ENCODE data around the gene BASP1.

DNA sequence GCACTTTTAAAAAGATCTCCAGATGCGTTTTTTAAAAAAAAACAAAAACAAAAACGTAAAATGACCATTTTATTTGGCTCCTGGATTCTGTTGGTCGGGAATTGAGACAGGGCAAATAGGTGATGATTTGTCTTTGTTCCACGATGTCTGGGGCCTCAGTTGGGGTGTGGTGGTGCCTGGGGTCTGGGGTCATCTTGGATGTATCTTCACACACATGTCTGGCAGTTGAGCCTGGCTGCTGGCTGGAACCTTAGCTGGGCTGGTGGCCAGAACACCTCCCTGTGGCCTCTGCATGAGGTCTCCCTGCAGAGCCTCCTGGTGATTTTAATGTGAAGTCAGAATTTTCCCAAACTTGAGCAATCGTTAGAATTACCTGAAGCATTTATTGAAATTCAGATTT lies 42.5 kb upstream of the BASP1 start:
- TF ChIP-seq, protein P1, sequence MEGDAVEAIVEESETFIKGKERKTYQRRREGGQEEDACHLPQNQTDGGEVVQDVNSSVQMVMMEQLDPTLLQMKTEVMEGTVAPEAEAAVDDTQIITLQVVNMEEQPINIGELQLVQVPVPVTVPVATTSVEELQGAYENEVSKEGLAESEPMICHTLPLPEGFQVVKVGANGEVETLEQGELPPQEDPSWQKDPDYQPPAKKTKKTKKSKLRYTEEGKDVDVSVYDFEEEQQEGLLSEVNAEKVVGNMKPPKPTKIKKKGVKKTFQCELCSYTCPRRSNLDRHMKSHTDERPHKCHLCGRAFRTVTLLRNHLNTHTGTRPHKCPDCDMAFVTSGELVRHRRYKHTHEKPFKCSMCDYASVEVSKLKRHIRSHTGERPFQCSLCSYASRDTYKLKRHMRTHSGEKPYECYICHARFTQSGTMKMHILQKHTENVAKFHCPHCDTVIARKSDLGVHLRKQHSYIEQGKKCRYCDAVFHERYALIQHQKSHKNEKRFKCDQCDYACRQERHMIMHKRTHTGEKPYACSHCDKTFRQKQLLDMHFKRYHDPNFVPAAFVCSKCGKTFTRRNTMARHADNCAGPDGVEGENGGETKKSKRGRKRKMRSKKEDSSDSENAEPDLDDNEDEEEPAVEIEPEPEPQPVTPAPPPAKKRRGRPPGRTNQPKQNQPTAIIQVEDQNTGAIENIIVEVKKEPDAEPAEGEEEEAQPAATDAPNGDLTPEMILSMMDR (IDR thresholded peaks at IDR 0.05) = no peak
- no peak for TF ChIP-seq EP300 (IDR thresholded peaks at IDR 0.05)
